OCI-LY1 (cell line): ENCODE data around the gene SNTG2.

ENCODE experiments used
- H2AFZ ChIP-seq: fragments of 200-600 bp; sonication (generic), shearing (Covaris generic); 2 replicates; pipeline ENCODE4 v1.6.0; 2014; ENCODE audit warnings: antibody characterized with exemption, mild to moderate bottlenecking, low read length
- H3F3A ChIP-seq: fragments of 200-600 bp; sonication (generic), shearing (Covaris generic); 2 replicates; pipeline ENCODE4 v1.6.0; 2014; ENCODE audit warnings: mild to moderate bottlenecking, antibody characterized with exemption, low read length, moderate library complexity; ENCODE audit not compliant: insufficient read depth
- H3K27ac ChIP-seq: fragments of 200-600 bp; sonication (generic); 2 replicates; pipeline ENCODE4 v1.5.1; 2014; ENCODE audit warnings: low read length, mixed run types, mild to moderate bottlenecking, low read depth; ENCODE audit not compliant: poor library complexity, severe bottlenecking
- H3K27me3 ChIP-seq: fragments of 200-600 bp; sonication (generic); 2 replicates; pipeline ENCODE4 v1.6.0; 2014; ENCODE audit warnings: antibody characterized with exemption, mild to moderate bottlenecking, low read length, moderate library complexity; ENCODE audit not compliant: insufficient read depth
- H3K36me3 ChIP-seq: fragments of 200-600 bp; sonication (generic); 2 replicates; pipeline ENCODE4 v1.6.1; 2014; ENCODE audit warnings: mild to moderate bottlenecking, antibody characterized with exemption, low read length, moderate library complexity, mixed read lengths; ENCODE audit not compliant: insufficient read depth
- H3K4me1 ChIP-seq: fragments of 200-600 bp; sonication (generic); 2 replicates; pipeline ENCODE4 v1.5.1; 2014; ENCODE audit warnings: mild to moderate bottlenecking, low read length, moderate library complexity; ENCODE audit not compliant: insufficient read depth, severe bottlenecking
- H3K4me2 ChIP-seq: fragments of 200-600 bp; sonication (generic), shearing (Covaris generic); 2 replicates; pipeline ENCODE4 v1.6.1; 2014; ENCODE audit warnings: low read length
- H3K4me3 ChIP-seq: fragments of 200-600 bp; sonication (generic); 2 replicates; pipeline ENCODE4 v1.5.1; 2014; ENCODE audit warnings: low read length, low read depth, mild to moderate bottlenecking, mixed read lengths; ENCODE audit not compliant: poor library complexity, severe bottlenecking
- H3K79me2 ChIP-seq: fragments of 200-600 bp; shearing (Covaris generic); 2 replicates; pipeline ENCODE4 v1.6.1; 2016; ENCODE audit warnings: mixed run types, low read length, mixed read lengths; ENCODE audit not compliant: insufficient read depth
- H3K9ac ChIP-seq: fragments of 200-600 bp; sonication (generic), shearing (Covaris generic); 2 replicates; pipeline ENCODE4 v1.6.1; 2014; ENCODE audit warnings: mild to moderate bottlenecking, low read length, mixed read lengths
- H3K9me2 ChIP-seq: fragments of 200-600 bp; sonication (generic), shearing (Covaris generic); 2 replicates; pipeline ENCODE4 v1.6.1; 2014; ENCODE audit warnings: low read depth, mild to moderate bottlenecking, low read length, mixed read lengths
- H3K9me3 ChIP-seq: fragments of 200-600 bp; shearing (Covaris generic); 2 replicates; pipeline ENCODE4 v1.6.1; 2014; ENCODE audit warnings: low read length, mixed read lengths
- H4K20me1 ChIP-seq: fragments of 200-600 bp; sonication (generic), shearing (Covaris generic); 2 replicates; pipeline ENCODE4 v1.6.0; 2016; ENCODE audit warnings: mild to moderate bottlenecking, low read length; ENCODE audit not compliant: insufficient read depth
- CTCF ChIP-seq: fragments of 200-600 bp; sonication (generic), shearing (Covaris generic); IDR thresholded peaks from 2 replicates; pipeline ENCODE4 v1.5.1; 2017; ENCODE audit warnings: mild to moderate bottlenecking, antibody characterized with exemption, low read length, moderate library complexity, mixed read lengths
- EZH2 ChIP-seq: fragments of 200-600 bp; sonication (generic), shearing (Covaris generic); IDR thresholded peaks from 2 replicates; pipeline ENCODE4 v1.8.0; 2017; ENCODE audit warnings: borderline replicate concordance, mixed run types, mild to moderate bottlenecking, antibody characterized with exemption, low read length, moderate library complexity, mixed read lengths

SNTG2 gene

GRCh38 chr2:1353124-1353523 is 402.5 kb downstream of the SNTG2 start:
- Histone ChIP-seq H3K79me2 (no peaks in the 10 kb centered on the region), H3K36me3 (no peaks in the 10 kb centered on the region), H2AFZ (no peak overlapping the region), H3K4me3 (no peak overlapping the region), H4K20me1 (no peaks in the 10 kb centered on the region), H3K9me3 (peaks cover 4% of the 10 kb centered on the region; the same call in 1 of the 2 replicates), H3K4me2 (no peak overlapping the region), H3K27me3 (peaks cover 6% of the 10 kb centered on the region; the same call in 1 of the 2 replicates), H3K4me1 (no peaks in the 10 kb centered on the region), H3K27ac (no peak overlapping the region), H3F3A (no peaks in the 10 kb centered on the region), H3K9me2 (no peaks in the 10 kb centered on the region), H3K9ac (no peak overlapping the region)
- TF ChIP-seq EZH2 (no peak), CTCF (no peak)

GRCh38 chr2:1353543-1353942 is 402.9 kb downstream of the SNTG2 start:
- Histone ChIP-seq H3K9ac (no peak overlapping the region), H3K4me1 (no peaks in the 10 kb centered on the region), H3K9me2 (no peaks in the 10 kb centered on the region), H3K27ac (no peak overlapping the region), H3K79me2 (no peaks in the 10 kb centered on the region), H3F3A (no peaks in the 10 kb centered on the region), H2AFZ (no peak overlapping the region), H4K20me1 (no peaks in the 10 kb centered on the region), H3K4me3 (no peak overlapping the region), H3K4me2 (no peak overlapping the region), H3K36me3 (no peaks in the 10 kb centered on the region), H3K9me3 (peaks cover 4% of the 10 kb centered on the region; the same call in 1 of the 2 replicates), H3K27me3 (0 out of 2 replicates have a peak, but pooled peaks cover 6% of the 10 kb centered on the region)
- no peak for TF ChIP-seq CTCF
- TF ChIP-seq EZH2, result no peak

- Histone ChIP-seq H3K9ac (no peak overlapping the region), H3K36me3 (no peaks in the 10 kb centered on the region), H3K4me3 (no peak overlapping the region), H3K27ac (no peak overlapping the region), H4K20me1 (no peaks in the 10 kb centered on the region), H3K4me2 (no peak overlapping the region), H2AFZ (no peak overlapping the region), H3K9me2 (no peaks in the 10 kb centered on the region), H3K9me3 (no peaks in the 10 kb centered on the region), H3F3A (no peaks in the 10 kb centered on the region), H3K79me2 (no peaks in the 10 kb centered on the region), H3K27me3 (0 out of 2 replicates have a peak, but pooled peaks cover 6% of the 10 kb centered on the region), H3K4me1 (no peaks in the 10 kb centered on the region)
- TF ChIP-seq CTCF, result no peak
- no peak for TF ChIP-seq EZH2
These were observed 409.5 kb downstream of the SNTG2 start for GRCh38 chr2:1360144-1360543.
